HG03060 (cell line): ENCODE data around the gene NFE2L2.
A peak's percentile ranks its signal among the peaks of the same experiment; 100 is the strongest.
"Not testable (repeated sequence)": the region's sequence is repeated elsewhere in the genome, so short reads cannot be mapped to it uniquely, and the experiment has no call there.

Experiments
- ATAC-seq: cut with Tn5 transposase; IDR thresholded peaks from one replicate; pipeline ENCODE4 v1.9.1; 2021; ENCODE audit warnings: low read depth, moderate number of reproducible peaks; ENCODE audit not compliant: unreplicated experiment

Gene NFE2L2

DNA sequence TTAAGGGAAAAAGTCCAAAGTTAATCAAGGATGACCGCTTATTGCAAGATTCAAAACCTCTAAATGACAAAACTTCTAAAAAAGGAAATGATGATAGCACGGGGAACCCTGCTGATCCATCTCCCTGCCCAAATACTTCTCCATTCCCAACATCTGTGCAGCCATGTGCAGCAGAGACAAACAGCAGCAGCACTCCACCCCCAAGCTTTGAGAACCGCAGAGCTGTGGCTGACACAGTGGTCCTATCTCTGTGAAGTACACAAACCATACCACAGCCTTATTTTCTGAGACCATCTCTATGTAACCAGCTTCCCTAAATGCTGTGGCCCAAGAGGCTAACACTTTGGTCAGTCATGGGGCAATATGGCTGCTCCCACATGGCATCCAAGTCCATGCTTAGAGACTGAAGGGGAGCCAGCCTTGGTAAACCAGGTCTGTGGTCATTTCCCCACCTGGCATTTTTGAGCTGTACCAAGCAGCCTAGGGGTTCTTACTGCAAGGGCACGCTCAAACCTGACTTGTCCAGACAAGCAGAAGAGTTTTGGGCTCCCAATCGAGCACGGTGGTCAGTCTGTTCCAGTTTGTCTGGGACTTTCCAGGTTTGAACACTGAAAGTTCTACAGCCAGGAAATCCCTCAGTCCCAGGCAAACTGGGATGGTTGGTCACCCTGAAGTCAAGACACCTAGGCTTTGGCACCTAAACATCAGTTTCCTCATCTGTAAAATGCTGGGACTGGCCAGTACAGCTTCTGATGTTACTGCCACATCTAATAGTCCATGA, 17.1 kb upstream of the NFE2L2 start:
- no peak for ATAC-seq

DNA sequence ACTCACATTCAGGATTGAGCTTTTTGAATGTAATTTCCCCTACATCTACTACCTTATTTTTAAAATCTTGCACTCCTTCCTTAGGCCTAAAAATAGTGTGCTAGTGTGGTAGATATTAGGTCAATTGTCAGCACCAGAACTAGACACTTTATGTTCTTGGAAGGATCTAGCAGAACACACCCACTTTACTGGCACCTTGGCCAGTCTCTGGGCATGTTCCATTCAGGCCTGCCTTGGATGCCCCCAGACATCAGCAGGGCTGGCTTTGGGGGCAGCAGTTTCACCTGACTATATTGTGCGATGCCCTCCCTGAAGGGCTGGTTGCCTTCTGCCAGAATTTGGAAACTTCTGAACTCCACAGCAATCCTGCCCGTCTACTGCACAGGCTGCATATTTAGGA, 15.3 kb upstream of the NFE2L2 start:
- ATAC-seq = no peak

DNA sequence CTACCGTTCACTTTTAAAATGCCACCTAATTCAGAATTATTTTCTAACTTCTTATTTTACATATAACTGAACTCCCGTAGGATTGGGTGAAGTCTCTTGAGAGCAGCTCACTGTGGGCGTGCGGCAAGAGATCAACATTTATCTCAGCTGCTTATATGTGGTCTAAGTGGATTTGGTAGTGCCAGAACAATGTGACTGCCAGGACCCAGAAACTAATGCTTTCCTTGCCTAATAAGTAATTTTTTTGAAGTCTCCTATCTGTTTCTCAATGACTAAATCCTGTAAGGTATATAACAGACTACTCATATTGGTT, 11.2 kb upstream of the NFE2L2 start:
- ATAC-seq = no peak

DNA sequence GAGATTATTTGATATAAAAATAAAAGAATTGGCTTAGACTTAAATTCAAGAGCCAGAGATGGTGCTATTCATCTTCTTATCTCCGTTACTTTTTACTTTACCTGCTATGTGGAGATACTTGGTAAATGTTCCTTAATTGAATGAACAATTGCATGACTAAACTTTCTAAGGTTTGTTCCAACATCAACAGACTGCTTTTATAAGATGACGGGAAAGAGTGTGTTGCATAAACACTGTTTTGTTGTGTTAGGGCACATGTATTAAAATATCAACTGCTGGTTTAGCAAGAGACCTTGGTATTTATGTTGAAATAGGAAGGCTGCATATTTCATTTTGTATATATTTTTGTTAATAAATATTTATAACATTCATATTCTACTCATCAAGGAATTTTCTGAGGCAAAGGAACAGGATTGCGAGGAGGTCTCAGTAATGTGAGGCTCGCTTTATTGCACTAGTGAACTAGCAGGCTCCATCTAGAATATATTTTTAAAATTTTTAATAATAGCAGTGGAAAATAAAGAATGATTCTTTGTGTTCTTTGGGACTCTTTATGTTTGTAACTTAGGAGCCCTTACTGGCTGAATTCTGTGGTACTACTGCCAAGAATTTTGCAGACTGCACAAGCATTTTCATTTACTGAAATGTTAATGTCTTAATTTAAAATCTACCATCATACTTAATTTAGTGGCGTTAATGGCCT, 10.7 kb upstream of the NFE2L2 start:
- no peak for ATAC-seq

DNA sequence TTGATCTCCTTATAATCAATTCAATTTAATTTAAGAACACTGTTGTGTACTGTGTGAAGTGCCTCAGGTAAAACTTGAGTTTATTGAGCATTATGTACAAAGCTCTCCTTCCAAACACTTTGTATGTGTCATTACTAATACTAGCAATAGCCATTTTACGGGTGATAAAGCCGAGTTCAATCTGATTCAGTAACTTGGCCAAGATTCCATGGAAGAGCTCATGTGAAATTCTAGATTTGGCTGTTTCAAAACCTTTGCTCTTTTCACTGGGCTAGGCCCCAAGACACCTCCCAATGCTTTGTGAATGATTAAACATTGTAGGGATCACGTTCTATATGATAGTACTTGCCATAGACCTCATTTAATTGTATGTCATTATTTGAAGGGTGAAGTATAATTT, 8.9 kb upstream of the NFE2L2 start:
- ATAC-seq = no peak

DNA sequence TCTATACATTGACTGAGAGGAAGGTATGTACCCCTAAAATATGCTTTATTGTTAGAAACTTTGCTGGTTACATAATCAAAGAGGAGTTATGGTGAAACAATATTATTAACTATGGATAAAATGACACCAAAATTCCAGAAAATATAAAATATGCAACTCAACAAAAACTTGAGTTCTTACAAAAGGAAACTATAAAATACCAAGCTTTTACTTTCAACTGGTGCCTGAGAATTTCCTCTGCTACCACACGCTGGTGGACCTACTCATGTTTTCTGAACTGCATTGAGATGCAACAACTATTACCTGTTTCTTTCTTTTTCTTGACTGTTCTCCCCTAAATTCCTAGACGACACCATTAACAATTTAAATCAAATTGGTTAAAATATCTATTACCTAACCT, 8.2 kb upstream of the NFE2L2 start:
- no peak for ATAC-seq

DNA sequence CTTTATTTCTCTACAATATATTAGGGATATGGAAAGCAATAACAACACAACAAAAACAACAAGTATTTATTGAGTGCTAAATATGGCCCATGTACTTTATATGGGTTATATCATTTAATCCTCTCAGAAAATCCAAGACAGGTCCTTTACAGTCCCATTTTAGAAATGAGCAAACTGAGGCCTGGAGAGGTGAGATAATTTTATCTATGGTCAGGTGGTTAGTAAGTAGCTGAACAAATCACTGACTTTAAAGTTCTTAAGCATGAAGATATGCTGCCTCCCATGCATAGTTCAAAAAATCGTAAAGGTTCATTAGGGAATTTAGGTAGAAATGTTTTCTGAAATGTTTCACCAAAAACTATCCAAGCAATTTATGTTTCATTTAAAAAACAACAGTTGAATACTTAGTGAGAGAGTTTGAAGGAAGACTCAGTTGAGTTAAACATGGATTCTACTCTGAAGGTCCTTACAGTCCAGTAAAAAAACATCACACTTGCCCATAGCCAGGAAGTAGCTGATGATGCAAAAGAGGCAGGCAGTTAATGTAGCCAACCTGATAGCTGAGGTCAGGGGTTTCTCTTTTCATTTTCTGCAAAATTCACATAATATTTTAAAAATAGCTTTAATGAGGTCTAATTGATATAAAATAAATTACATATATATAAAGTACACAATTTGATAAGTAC, 7.6 kb upstream of the NFE2L2 start:
- no peak for ATAC-seq

DNA sequence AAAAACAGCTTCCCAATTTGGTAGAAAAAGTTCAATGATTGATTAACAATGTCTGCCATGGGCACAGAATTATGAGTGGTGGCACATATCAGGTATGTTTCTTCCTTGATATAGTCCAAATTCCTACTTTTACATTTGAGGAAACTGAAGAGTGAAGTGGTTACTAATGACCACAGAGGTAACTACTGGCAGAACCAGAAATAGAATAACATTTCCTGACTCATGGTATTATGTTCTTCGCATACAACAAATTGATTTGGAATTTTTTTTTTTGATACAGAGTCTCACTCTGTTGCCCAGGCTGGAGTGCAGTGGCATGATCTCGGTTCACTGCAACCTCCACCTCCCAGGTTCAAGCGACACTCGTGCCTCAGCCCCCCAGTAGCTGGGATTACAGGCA, 6.0 kb upstream of the NFE2L2 start:
- no peak for ATAC-seq

DNA sequence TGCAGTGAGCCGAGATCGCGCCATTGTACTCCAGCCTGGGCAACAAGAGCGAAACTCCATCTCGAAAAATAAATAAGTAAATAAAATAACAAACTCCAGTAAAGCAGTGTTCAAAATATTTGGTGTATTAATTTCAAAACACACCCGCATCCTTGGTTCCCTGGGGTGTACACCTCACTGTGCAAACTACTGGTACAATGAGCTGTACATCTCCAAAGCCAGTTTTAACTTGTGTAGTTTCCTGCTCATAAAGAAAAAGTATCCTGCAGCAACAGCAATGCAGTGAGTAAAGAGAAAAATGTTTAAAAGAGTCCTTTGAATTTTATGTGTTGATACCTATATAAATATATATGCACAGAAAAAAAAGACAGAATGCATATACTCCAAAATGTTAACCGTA, 4.4 kb upstream of the NFE2L2 start:
- no peak for ATAC-seq

DNA sequence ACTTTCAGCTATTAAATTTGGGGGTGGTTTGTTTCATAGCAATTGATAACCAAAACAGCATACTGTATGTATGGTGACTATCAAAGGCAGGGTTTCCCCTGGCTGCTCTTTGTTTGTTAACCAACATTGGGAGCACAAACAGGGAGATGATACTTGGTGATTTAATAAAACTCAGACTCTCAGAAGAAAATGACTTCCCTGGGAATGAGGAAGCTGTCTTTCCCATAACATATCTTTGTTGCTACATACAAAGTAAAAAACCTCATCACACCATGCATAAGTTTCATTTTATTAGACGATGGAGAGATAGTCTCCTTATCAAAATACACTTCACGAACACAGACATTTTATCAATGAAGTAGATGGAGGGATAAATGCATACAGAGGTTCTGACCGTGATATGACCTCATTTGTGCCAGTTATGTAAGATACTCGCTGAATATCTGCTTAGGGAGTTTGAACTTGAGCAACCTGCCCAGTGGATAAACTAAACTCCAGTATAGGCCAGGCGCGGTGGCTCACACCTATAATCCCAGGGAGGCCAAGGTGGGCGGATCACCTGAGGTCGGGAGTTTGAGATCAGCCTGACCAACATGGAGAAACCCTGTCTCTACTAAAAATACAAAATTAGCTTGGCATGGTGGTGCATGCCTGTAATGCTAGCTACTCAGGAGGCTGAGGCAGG, 3.8 kb upstream of the NFE2L2 start:
- ATAC-seq = no peak

DNA sequence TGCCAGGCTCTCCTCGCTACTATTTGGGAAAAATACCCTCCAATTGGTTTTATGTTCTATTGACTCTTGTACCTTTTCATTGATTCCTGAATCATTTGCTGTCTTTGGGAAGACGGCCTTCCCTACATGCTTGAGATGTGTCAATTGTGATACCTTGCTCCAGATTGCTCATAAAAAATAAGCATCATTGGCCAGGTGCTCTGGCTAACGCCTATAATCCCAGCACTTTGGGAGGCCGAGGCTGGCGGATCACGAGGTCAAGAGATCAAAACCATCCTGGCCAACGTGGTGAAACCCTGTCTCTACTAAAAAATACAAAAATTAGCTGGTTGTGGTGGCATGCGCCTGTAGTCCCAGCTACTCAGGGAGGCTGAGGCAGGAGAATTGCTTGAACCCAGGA, 2.4 kb upstream of the NFE2L2 start:
- ATAC-seq = not testable (repeated sequence)

DNA sequence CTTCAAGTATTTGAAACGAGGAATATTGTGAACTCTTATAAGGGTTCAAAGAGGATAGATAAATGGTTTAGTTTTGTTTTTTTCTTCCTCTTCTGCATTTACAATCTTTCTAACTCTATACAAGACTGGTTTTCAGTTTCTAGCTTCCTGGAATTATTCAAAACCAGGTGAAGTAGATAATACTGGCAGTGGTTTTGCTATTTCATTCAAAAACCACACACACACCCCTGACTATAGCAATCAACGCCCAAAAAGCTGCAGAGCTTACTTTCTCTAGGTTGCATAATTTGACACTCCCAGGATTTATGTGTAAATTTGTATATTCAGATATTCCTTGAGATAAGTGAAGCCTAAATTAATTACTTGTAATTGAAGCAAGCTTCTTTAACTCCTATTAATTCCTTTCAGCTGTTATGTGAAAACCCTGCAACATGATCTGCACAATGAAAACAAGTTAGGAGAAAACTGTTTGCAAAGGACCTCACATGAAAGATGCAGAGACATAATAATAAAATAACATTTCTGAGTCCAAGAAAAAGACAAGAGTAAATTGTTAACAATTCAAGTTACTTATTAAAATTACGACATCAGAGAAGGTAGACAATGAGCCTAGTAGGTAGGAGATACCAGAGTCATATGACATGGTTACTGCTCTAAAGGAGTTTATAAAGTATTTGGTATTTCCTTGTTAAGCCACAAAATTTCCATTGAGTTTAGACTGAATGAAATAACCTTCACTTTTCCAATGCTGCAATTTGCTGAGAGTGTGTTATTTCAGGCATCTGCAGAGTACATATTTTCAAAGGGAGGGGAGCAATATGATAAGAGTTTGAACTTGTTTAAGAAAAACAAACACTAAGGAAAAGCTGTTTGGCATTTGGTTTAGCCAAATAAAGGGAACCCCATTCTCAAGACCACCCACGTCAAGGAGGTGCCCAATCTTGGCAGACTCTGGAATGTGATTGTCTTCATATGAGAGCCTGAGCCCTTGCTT, 1.6 kb upstream of the NFE2L2 start:
- no peak for ATAC-seq

DNA sequence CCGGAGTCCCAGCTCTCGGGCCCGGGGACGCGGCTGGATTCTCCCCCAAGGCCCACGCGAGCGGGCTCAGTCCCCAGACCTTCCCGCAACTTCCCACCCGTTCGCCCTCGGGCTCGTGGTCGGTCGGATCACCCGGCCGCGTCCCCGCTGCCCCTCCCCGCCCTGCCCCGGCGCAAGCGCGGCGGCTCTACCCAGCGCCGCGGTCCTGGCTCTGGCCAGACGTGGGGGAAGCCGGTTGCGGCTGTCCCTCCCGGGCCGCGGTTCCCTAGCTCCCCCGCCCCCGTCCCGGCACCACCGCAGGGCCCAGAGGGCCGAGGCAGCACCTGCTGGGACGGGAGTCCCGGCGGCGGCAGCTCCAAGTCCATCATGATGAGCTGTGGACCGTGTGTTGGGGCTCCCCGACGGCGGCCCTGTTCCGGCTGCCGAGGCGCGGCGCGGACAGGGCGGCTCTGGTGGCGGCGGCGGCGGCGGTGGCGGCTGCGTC, 276 bp downstream of the NFE2L2 start:
- ATAC-seq = no peak

DNA sequence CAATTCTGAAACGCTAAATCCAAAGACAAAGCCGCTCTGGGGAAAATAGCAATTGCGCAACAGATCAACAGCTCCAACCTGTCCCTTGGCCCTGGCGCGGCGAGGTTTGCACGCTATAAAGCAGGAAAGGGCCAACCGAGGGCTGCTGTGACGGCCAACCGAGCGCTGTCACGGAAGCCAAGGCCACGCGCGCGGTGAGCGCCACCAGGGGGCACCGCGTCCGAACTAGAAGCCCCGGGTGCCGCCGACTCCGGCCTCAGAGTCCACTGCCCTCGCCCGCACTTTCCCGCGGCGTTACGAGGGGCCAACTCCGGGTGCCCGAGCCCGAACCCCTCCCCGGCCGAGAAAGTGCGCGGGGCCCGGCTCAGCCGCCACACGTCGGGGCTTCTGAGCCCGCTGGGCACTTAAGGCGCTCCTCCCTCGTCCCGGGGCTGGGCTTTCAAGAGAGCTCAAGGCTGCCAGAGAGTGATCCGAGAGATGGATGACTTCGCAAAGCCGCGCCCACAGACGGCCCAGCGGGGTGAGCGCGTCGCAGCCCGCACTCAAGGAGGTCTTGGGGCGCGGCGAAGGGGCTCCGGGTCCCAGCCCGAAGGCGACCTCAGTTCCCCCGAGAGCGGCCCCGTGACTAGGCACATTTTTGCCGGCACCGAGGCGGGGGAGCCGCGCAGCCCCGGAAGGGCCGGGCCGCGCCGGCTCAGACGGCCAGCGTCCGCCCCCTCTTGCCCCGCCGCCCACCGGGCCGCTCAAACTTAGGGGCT, 897 bp downstream of the NFE2L2 start:
- peak; percentile 43 for ATAC-seq

DNA sequence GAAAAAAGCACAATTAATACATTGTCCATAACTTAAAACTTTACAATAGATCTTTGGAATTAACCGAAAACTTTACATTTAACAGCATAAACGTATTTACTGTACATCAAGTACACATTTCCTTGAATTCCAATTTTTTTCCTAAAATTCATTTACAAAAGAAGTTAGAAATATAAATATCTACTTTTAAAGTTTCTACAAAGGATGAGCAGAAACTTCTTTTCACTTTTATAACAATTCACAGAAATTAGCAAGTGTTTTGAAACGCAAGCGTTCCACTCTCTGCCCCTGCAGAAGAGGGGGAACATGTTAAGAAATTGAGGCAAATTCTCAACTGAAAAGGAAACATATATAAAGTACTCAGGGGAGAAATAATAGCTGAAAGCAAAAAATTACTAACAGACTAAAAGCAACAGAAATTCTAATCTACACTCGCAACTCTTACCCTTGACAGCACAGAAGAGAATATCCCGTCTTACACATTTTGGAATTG, 1.5 kb downstream of the NFE2L2 start:
- ATAC-seq = no peak

DNA sequence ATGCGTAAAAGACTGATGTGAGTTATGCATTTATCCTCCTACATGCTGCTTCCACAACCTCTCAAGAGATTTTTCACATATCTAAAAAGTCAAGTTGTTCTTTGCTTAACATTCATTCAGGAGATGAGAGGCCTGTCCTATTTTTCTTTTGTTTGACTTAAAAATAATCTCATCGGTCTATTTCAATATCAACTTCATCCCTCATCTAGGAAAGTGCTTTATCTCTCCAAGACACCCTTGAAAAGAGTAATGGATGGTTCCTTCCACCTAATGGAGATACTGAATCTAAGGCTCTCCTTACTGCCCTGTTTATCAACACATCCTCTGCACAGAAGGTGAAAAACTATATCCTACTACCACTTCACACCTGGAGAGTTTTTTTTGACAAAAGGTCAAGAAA, 2.4 kb downstream of the NFE2L2 start:
- no peak for ATAC-seq

DNA sequence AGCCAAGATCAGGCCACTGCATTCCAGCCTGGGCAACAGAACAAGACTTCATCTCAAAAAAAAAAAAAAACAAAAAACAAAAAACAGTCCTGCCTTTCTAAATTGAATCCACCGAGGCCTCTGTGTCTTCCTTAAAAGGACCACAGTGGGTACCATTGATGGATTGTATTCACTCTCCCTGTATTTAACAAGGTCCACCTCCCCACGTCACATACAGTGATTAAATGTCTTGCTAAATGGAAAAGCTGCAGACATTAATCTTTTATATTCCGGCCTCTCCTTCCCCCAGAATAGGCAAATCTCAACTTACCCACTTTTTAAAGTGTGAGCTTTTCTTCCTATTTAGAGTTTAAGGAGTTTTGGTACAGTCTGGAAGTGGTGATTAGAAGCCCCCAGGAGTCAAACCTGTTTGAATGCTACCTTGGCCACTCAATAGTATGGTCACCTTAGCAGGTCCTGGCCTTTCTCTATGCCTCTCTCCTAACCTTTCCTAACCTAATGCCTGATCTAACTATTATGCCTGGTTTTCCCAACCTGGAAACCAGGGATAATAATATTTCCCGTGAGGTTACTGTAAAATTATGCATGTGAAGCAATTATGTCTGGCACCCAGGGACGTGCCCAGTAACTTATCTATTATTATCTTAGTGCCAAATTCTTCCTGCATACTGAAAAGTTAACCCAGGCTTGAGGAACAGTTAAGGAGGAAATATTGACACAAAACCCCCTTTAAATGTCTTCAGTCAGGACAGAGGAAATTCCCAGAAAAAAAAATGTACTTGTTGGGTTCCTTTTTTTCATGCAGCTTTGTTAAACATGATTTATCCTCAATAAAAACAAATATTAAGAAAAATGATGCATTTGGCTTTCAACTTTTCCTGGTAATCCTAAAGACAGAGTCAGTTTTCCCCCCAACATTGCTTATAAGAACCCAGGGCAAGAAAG, 3.1 kb downstream of the NFE2L2 start:
- no peak for ATAC-seq

DNA sequence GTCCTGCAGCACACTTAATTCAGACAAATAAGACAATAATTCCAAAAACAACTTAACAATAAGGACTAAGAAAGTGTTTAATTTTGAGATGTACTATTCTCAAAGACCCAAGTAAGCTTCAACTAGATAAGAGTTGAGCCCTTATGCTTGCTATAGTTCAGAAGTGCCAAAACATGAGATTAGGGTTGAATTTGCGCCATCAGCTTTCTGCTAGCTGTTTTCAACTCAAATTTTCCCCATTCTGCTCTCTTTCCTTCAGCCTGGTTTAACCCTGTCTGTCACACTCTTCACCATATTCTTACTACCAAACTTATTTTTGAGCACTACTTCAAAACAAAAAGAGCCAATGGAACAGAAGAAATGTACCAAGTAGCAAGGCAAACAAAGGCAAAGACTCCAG, 4.1 kb downstream of the NFE2L2 start:
- ATAC-seq = no peak
